CD14-positive monocyte (primary cell): ENCODE measurements around the gene CNKSR2. TPM values are rescaled to one million over a fixed set of nuclear protein-coding genes. Genes with fewer than 3 reads are reported as not detected.

Experiments
- DNase-seq, 3 donors: peaks; one replicate each; pipeline ENCODE4 v3.0.0-alpha.2; 2011 to 2022
- H2AFZ ChIP-seq: 2 replicates; pipeline ENCODE4 v1.6.0; 2012; ENCODE audit warnings: mild to moderate bottlenecking, low read depth, low read length, inconsistent platforms; ENCODE audit not compliant: insufficient read depth, poor library complexity, severe bottlenecking
- H3K27ac ChIP-seq, 2 donors: 1 replicate in 1 of 2; 2 replicates in 1 of 2; pipeline ENCODE4 v1.5.1; 2012 to 2013; ENCODE audit warnings: low read length in 2 of 2, control low read depth in 1 of 2, inconsistent platforms in 1 of 2, low read depth in 1 of 2, mild to moderate bottlenecking in 1 of 2
- H3K27me3 ChIP-seq, 2 donors: one replicate each; pipeline versions ENCODE4 v1.6.0 to v1.6.1; 2011 to 2013; ENCODE audit warnings: low read length in 2 of 2; ENCODE audit not compliant: control insufficient read depth in 2 of 2, insufficient read depth in 2 of 2
- H3K36me3 ChIP-seq, 2 donors: replicated peaks in 1 of 2; 1 replicate in 1 of 2; 2 replicates in 1 of 2; pipeline versions ENCODE4 v1.5.1 to v1.6.1; 2012 to 2013; ENCODE audit warnings: low read length in 2 of 2, control low read depth in 1 of 2, inconsistent platforms in 1 of 2, mild to moderate bottlenecking in 1 of 2; ENCODE audit not compliant: insufficient read depth in 2 of 2, control insufficient read depth in 1 of 2
- H3K4me1 ChIP-seq, 2 donors: 1 replicate in 1 of 2; 2 replicates in 1 of 2; pipeline versions ENCODE4 v1.5.1 to v1.6.1; 2012 to 2013; ENCODE audit warnings: low read length in 2 of 2, control low read depth in 1 of 2, inconsistent platforms in 1 of 2, mild to moderate bottlenecking in 1 of 2, moderate library complexity in 1 of 2; ENCODE audit not compliant: insufficient read depth in 2 of 2, control insufficient read depth in 1 of 2
- H3K4me2 ChIP-seq: replicated peaks from 2 replicates; pipeline ENCODE3; 2012; ENCODE audit warnings: low read length, moderate library complexity, mild to moderate bottlenecking; ENCODE audit not compliant: poor library complexity, severe bottlenecking; ENCODE audit errors: extremely low read depth
- H3K4me3 ChIP-seq, 3 experiments: fragments of 200-600 bp in 1 of 3; sonication (generic) in 1 of 3; replicated peaks in 1 of 3; 1 replicate in 2 of 3; 2 replicates in 1 of 3; pipeline ENCODE4 v1.5.1; 2011 to 2013; ENCODE audit warnings: low read length in 3 of 3, mild to moderate bottlenecking in 3 of 3, control low read depth in 2 of 3, low read depth in 2 of 3, inconsistent platforms in 1 of 3, moderate library complexity in 1 of 3
- H3K79me2 ChIP-seq: 2 replicates; pipeline ENCODE4 v1.6.0; 2012; ENCODE audit warnings: mild to moderate bottlenecking, control low read depth, inconsistent platforms, low read length, moderate library complexity; ENCODE audit not compliant: insufficient read depth
- H3K9ac ChIP-seq: 2 replicates; pipeline ENCODE4 v1.6.0; 2017; ENCODE audit warnings: low read length, mild to moderate bottlenecking; ENCODE audit not compliant: insufficient read depth, poor library complexity, severe bottlenecking
- H3K9me3 ChIP-seq, 2 donors: replicated peaks in 1 of 2; 1 replicate in 1 of 2; 2 replicates in 1 of 2; pipeline versions ENCODE4 v1.5.1 to v1.6.1; 2012 to 2013; ENCODE audit warnings: low read length in 2 of 2, control low read depth in 1 of 2; ENCODE audit not compliant: control insufficient read depth in 1 of 2, insufficient read depth in 1 of 2
- H4K20me1 ChIP-seq: 2 replicates; pipeline ENCODE4 v1.6.0; 2012; ENCODE audit warnings: mild to moderate bottlenecking, low read length, control low read depth, moderate library complexity; ENCODE audit not compliant: insufficient read depth
- H3K27ac Mint-ChIP-seq, 7 donors: one replicate each; pipeline ENCODE4 v1.8.0; 2020; ENCODE audit warnings: mild to moderate bottlenecking in 7 of 7, mixed read lengths in 7 of 7, moderate library complexity in 6 of 7, inconsistent platforms in 2 of 7
- H3K27me3 Mint-ChIP-seq, 3 donors: one replicate each; pipeline ENCODE4 v1.8.0; 2021 to 2022; ENCODE audit warnings: low read depth in 3 of 3, mild to moderate bottlenecking in 3 of 3, mixed read lengths in 3 of 3, moderate library complexity in 3 of 3, inconsistent platforms in 1 of 3
- H3K36me3 Mint-ChIP-seq, 2 donors: one replicate each; pipeline ENCODE4 v1.8.0; 2020; ENCODE audit warnings: mixed read lengths in 2 of 2, inconsistent platforms in 1 of 2, mild to moderate bottlenecking in 1 of 2
- H3K4me1 Mint-ChIP-seq: one replicate; pipeline ENCODE4 v1.8.0; 2020; ENCODE audit warnings: mild to moderate bottlenecking, mixed read lengths
- H3K4me3 Mint-ChIP-seq, 2 donors: one replicate each; pipeline ENCODE4 v1.8.0; 2020; ENCODE audit warnings: mild to moderate bottlenecking in 2 of 2, mixed read lengths in 2 of 2, moderate library complexity in 1 of 2
- H3K9me3 Mint-ChIP-seq, 7 donors: one replicate each; pipeline ENCODE4 v1.8.0; 2020 to 2022; ENCODE audit warnings: mixed read lengths in 7 of 7, mild to moderate bottlenecking in 6 of 7, moderate library complexity in 6 of 7, inconsistent platforms in 2 of 7
- WGBS: methylation state at CpG from one replicate; pipeline ENCODE4 v1.1.5; 2013; ENCODE audit warnings: missing lambda C conversion rate; ENCODE audit not compliant: insufficient coverage; 5-methylcytosine and 5-hydroxymethylcytosine counted together
- intact Hi-C, 2 donors: fragments of 100-400 bp; cut with micrococcal nuclease; formaldehyde crosslinking; loops; one replicate each; pipeline versions ENCODE4 v1.15.0 to v1.15.1; 2023
- polyA plus RNA-seq, 3 donors: library from polyadenylated mRNA; depleted of rRNA in 1 of 3; unstranded in 2 of 3; stranded (reverse) in 1 of 3; fragments of 300-500 nt in 2 of 3; fragments of >200 nt in 1 of 3; fragmentation: Illumina TruSeq in 2 of 3; gene quantifications; 1 replicate in 2 of 3; 2 replicates in 1 of 3; pipeline ENCODE4 v1.2.3, GENCODE V29; 2012 to 2021
- TF ChIP-seq, protein P1 (sequence below): fragments of 200-600 bp; IDR thresholded peaks from one replicate; pipeline ENCODE4 v1.8.0; 2022; ENCODE audit warnings: antibody characterized with exemption, mild to moderate bottlenecking

The CNKSR2 gene
- polyA plus RNA-seq, 3 donors, result 0.12 TPM; not detected in 2

GRCh38 chrX:21639775-21640174 lies 265.6 kb downstream of the CNKSR2 start:
- Mint-ChIP-seq H3K27me3 (no peaks in the 10 kb centered on the region), H3K27ac (no peak overlapping the region), H3K9me3 (no peaks in the 10 kb centered on the region), H3K4me3 (no peak overlapping the region), H3K36me3 (no peaks in the 10 kb centered on the region), H3K4me1 (no peaks in the 10 kb centered on the region)
- intact Hi-C loops, result no loop called here
- H3K9me3 ChIP-seq, result no peaks in the 10 kb centered on the region
- no peak overlapping the region for H3K4me3 ChIP-seq
- H3K27me3 ChIP-seq, result peaks cover 0 to 2% of the 10 kb centered on the region in 2 donors
- H4K20me1 ChIP-seq, result no peaks in the 10 kb centered on the region
- H3K36me3 ChIP-seq, result no peaks in the 10 kb centered on the region
- H3K4me1 ChIP-seq, result no peaks in the 10 kb centered on the region
- no peaks in the 10 kb centered on the region for H3K79me2 ChIP-seq
- no peak overlapping the region for H3K9ac ChIP-seq
- DNase-seq, result no peak
- H2AFZ ChIP-seq, result no peak overlapping the region
- H3K27ac ChIP-seq, result no peak overlapping the region
- H3K4me2 ChIP-seq, result no peak overlapping the region
- TF ChIP-seq, protein P1, sequence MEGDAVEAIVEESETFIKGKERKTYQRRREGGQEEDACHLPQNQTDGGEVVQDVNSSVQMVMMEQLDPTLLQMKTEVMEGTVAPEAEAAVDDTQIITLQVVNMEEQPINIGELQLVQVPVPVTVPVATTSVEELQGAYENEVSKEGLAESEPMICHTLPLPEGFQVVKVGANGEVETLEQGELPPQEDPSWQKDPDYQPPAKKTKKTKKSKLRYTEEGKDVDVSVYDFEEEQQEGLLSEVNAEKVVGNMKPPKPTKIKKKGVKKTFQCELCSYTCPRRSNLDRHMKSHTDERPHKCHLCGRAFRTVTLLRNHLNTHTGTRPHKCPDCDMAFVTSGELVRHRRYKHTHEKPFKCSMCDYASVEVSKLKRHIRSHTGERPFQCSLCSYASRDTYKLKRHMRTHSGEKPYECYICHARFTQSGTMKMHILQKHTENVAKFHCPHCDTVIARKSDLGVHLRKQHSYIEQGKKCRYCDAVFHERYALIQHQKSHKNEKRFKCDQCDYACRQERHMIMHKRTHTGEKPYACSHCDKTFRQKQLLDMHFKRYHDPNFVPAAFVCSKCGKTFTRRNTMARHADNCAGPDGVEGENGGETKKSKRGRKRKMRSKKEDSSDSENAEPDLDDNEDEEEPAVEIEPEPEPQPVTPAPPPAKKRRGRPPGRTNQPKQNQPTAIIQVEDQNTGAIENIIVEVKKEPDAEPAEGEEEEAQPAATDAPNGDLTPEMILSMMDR, result no peak
- WGBS, result no CpG with 5 or more reads among the region's 3 CpGs

DNA sequence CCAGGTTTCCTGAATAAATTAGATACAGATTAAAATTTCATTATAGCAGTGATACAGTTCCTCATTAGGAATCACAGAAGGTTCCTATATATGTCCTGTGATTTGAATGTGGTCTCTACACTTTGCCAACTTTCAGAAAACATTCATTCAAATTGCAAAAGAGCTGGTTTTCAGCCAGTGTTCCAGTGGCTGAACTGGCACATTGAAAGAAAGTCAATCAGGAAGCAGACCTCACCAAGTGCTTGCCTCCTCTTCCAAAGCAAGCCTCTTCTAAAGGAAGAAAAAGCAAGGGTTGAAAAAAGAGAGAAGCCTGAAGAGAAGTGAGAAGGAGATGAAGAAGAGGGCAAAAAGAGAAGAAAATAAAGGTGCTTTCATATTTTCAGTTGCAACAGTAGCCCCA lies 271.2 kb downstream of the CNKSR2 start:
- H3K9ac ChIP-seq, result no peak overlapping the region
- H3K27me3 Mint-ChIP-seq, result no peaks in the 10 kb centered on the region
- H3K27me3 ChIP-seq, result no peaks in the 10 kb centered on the region
- H3K4me1 Mint-ChIP-seq, result no peaks in the 10 kb centered on the region
- H3K4me3 Mint-ChIP-seq, result no peak overlapping the region
- H2AFZ ChIP-seq, result no peak overlapping the region
- no peaks in the 10 kb centered on the region for H3K79me2 ChIP-seq
- no peak overlapping the region for H3K27ac ChIP-seq
- no peak for DNase-seq
- H3K9me3 Mint-ChIP-seq, result peaks cover 0 to 5% (median 0%) of the 10 kb centered on the region in 7 donors
- TF ChIP-seq, protein P1, result no peak
- no peak overlapping the region for H3K27ac Mint-ChIP-seq
- H4K20me1 ChIP-seq, result no peaks in the 10 kb centered on the region
- no peaks in the 10 kb centered on the region for H3K36me3 Mint-ChIP-seq
- no peaks in the 10 kb centered on the region for H3K36me3 ChIP-seq
- no peak overlapping the region for H3K4me3 ChIP-seq
- H3K4me1 ChIP-seq, result no peaks in the 10 kb centered on the region
- H3K4me2 ChIP-seq, result no peak overlapping the region
- no peaks in the 10 kb centered on the region for H3K9me3 ChIP-seq
- intact Hi-C loops, result no loop called here
